GM12891 (cell line): ENCODE data around the gene HTRA1.

Experiments
- POLR2AphosphoS5 ChIP-seq: IDR thresholded peaks from 2 replicates; pipeline ENCODE4 v1.6.1; 2011; ENCODE audit warnings: low read depth, low read length, control low read depth
- TAF1 ChIP-seq: IDR thresholded peaks from 2 replicates; pipeline ENCODE4 v1.6.1; 2011; ENCODE audit warnings: low read depth, low read length, control low read depth

DNA sequence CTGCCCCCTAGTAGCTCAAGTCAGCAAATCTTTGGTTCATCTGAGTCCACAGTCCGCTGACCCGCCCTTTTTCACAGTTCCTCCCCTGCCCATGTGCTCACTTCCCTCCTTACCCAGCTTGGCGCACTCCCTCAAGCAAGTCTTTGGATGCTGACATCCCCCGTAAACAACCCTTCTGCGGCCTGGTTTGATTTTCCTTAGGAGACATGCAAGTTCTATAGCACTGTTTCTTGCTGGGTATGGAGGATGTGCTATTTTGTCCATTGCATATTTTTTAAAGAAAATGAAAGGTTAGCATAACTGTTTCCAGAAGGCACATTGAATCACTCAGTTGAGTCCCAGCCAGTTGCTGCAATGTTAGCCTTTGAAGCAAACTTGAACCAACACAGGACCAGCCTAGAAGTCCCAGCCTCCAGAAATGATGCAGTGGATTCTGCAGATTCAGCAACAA is 38.2 kb downstream of the HTRA1 start:
- no peak for TF ChIP-seq POLR2AphosphoS5
- no peak for TF ChIP-seq TAF1
